ENCODE data around the gene MAN2A2.

GRCh38 chr15:90866800-90867199 lies 36.3 kb upstream of the MAN2A2 start:
- TF ChIP-seq, protein P1, sequence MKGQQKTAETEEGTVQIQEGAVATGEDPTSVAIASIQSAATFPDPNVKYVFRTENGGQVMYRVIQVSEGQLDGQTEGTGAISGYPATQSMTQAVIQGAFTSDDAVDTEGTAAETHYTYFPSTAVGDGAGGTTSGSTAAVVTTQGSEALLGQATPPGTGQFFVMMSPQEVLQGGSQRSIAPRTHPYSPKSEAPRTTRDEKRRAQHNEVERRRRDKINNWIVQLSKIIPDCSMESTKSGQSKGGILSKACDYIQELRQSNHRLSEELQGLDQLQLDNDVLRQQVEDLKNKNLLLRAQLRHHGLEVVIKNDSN (CRISPR knock-in tag; IDR thresholded peaks at IDR 0.05), result no peak
- TF ChIP-seq, protein P2, sequence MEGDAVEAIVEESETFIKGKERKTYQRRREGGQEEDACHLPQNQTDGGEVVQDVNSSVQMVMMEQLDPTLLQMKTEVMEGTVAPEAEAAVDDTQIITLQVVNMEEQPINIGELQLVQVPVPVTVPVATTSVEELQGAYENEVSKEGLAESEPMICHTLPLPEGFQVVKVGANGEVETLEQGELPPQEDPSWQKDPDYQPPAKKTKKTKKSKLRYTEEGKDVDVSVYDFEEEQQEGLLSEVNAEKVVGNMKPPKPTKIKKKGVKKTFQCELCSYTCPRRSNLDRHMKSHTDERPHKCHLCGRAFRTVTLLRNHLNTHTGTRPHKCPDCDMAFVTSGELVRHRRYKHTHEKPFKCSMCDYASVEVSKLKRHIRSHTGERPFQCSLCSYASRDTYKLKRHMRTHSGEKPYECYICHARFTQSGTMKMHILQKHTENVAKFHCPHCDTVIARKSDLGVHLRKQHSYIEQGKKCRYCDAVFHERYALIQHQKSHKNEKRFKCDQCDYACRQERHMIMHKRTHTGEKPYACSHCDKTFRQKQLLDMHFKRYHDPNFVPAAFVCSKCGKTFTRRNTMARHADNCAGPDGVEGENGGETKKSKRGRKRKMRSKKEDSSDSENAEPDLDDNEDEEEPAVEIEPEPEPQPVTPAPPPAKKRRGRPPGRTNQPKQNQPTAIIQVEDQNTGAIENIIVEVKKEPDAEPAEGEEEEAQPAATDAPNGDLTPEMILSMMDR (IDR thresholded peaks at IDR 0.05), result no peak
- TF ChIP-seq MYBL2 (CRISPR knock-in tag; IDR thresholded peaks at IDR 0.05) (no peak), NR2C2 (CRISPR knock-in tag; IDR thresholded peaks at IDR 0.05) (no peak), HMGXB4 (CRISPR knock-in tag; IDR thresholded peaks at IDR 0.05) (no peak), ATF6 (CRISPR knock-in tag; IDR thresholded peaks at IDR 0.05) (no peak), ZNF423 (CRISPR knock-in tag; IDR thresholded peaks at IDR 0.05) (no peak), TCF7 (CRISPR knock-in tag; IDR thresholded peaks at IDR 0.05; ENCODE audit: low read depth) (no peak), HMGA2 (CRISPR knock-in tag; IDR thresholded peaks at IDR 0.05) (no peak), ELF4 (CRISPR knock-in tag; IDR thresholded peaks at IDR 0.05; ENCODE audit: low read depth) (no peak)
- TF ChIP-seq, protein P3, sequence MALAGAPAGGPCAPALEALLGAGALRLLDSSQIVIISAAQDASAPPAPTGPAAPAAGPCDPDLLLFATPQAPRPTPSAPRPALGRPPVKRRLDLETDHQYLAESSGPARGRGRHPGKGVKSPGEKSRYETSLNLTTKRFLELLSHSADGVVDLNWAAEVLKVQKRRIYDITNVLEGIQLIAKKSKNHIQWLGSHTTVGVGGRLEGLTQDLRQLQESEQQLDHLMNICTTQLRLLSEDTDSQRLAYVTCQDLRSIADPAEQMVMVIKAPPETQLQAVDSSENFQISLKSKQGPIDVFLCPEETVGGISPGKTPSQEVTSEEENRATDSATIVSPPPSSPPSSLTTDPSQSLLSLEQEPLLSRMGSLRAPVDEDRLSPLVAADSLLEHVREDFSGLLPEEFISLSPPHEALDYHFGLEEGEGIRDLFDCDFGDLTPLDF (CRISPR knock-in tag; IDR thresholded peaks at IDR 0.05), result no peak
- TF ChIP-seq, protein P4, sequence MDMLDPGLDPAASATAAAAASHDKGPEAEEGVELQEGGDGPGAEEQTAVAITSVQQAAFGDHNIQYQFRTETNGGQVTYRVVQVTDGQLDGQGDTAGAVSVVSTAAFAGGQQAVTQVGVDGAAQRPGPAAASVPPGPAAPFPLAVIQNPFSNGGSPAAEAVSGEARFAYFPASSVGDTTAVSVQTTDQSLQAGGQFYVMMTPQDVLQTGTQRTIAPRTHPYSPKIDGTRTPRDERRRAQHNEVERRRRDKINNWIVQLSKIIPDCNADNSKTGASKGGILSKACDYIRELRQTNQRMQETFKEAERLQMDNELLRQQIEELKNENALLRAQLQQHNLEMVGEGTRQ (CRISPR knock-in tag; IDR thresholded peaks at IDR 0.05), result no peak
- TF ChIP-seq, protein P5, sequence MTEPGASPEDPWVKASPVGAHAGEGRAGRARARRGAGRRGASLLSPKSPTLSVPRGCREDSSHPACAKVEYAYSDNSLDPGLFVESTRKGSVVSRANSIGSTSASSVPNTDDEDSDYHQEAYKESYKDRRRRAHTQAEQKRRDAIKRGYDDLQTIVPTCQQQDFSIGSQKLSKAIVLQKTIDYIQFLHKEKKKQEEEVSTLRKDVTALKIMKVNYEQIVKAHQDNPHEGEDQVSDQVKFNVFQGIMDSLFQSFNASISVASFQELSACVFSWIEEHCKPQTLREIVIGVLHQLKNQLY (CRISPR knock-in tag; IDR thresholded peaks at IDR 0.05), result no peak

Data from WTC11 (cell line).